Measurements from ENCODE around the gene MAP3K2. TPM values are rescaled to one million over a fixed set of nuclear protein-coding genes. Genes with fewer than 3 reads are reported as not detected.

MAP3K2 gene
- total RNA-seq, 4 donors from 2014 or later, result 52.7 to 96.2 (median 54.2) TPM

- Histone ChIP-seq H3K27ac (no peak overlapping the region), H3K9me3 (peaks cover 0 to 7% (median 0%) of the 10 kb centered on the region in 3 donors), H3K36me3 (no peaks in the 10 kb centered on the region), H3K4me1 (peaks cover 0 to 29% (median 0%) of the 10 kb centered on the region in 3 donors), H3K27me3 (no peaks in the 10 kb centered on the region), H3K4me3 (no peak overlapping the region)
- WGBS, 2 donors (ENCODE audit: low coverage in 1 of 2), result 92 to 93% methylated on average over 4 to 5 of the region's 5 CpGs
- TF ChIP-seq CTCF (IDR thresholded peaks at IDR 0.05) (no peak), POLR2A (IDR thresholded peaks at IDR 0.05) (no peak)
- ATAC-seq, result no peak
Measured at GRCh38 chr2:127373362-127374083, 14.3 kb downstream of the MAP3K2 start.

GRCh38 chr2:127371037-127371436 is 16.7 kb downstream of the MAP3K2 start:
- ATAC-seq, result no peak
- peaks cover 0 to 12% (median 0%) of the 10 kb centered on the region in 3 donors for H3K4me1 ChIP-seq
- H3K36me3 ChIP-seq, result no peaks in the 10 kb centered on the region
- no peak overlapping the region for H3K27ac ChIP-seq
- no peak overlapping the region for H3K4me3 ChIP-seq
- WGBS, 2 donors (ENCODE audit: low coverage in 1 of 2), result 72 to 84% methylated on average over 4 to 5 of the region's 11 CpGs
- TF ChIP-seq EP300 (IDR thresholded peaks at IDR 0.05), result no peak
- TF ChIP-seq POLR2A (IDR thresholded peaks at IDR 0.05), result no peak
- TF ChIP-seq CTCF (IDR thresholded peaks at IDR 0.05), result no peak
- TF ChIP-seq POLR2AphosphoS5 (IDR thresholded peaks at IDR 0.05), result no peak
- H3K27me3 ChIP-seq, result no peaks in the 10 kb centered on the region
- H3K9me3 ChIP-seq, result peaks cover 0 to 7% (median 0%) of the 10 kb centered on the region in 3 donors

- no CpG with 5 or more reads among the region's 10 CpGs for WGBS, 2 donors (ENCODE audit: low coverage in 1 of 2)
- peaks cover 0 to 7% (median 0%) of the 10 kb centered on the region in 3 donors for H3K9me3 ChIP-seq
- TF ChIP-seq EP300 (IDR thresholded peaks at IDR 0.05) (no peak), POLR2A (IDR thresholded peaks at IDR 0.05) (no peak), POLR2AphosphoS5 (IDR thresholded peaks at IDR 0.05) (no peak), CTCF (IDR thresholded peaks at IDR 0.05) (no peak)
- H3K27me3 ChIP-seq, result no peaks in the 10 kb centered on the region
- no peak overlapping the region for H3K27ac ChIP-seq
- H3K4me3 ChIP-seq, result no peak overlapping the region
- peaks cover 0 to 16% (median 3%) of the 10 kb centered on the region in 3 donors for H3K4me1 ChIP-seq
- no peaks in the 10 kb centered on the region for H3K36me3 ChIP-seq
- no peak for ATAC-seq
Measured at GRCh38 chr2:127370010-127370409, 17.8 kb downstream of the MAP3K2 start.

DNA sequence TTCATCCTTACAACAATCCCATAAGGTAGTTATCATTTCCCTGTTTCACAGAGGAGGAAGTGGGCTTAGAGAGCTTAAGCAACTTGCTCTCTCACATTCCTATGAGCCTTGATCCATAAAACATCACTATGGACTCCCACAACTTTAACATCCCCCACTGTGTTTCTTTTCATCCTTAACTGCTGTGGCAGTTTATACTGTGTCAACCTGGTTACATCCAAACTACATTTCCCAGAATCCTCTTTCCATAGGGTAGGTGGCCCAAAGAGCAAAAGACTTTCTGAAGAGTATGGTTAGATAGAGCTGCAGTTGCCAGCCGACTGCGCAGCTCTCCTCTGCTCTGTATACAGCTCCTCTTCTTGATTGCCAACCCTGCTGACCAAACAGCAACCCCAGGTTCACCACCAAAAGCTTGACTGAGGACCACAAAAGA is 22.5 kb downstream of the MAP3K2 start:
- H3K4me1 ChIP-seq, result peaks cover 0 to 32% (median 3%) of the 10 kb centered on the region in 3 donors
- no peaks in the 10 kb centered on the region for H3K27me3 ChIP-seq
- no peak for ATAC-seq
- no peaks in the 10 kb centered on the region for H3K9me3 ChIP-seq
- WGBS, 2 donors (ENCODE audit: low coverage in 1 of 2), result 80 to 83% methylated on average over 1 to 2 of the region's 2 CpGs
- no peaks in the 10 kb centered on the region for H3K36me3 ChIP-seq
- H3K4me3 ChIP-seq, result no peak overlapping the region
- TF ChIP-seq CTCF (IDR thresholded peaks at IDR 0.05), result no peak
- TF ChIP-seq POLR2AphosphoS5 (IDR thresholded peaks at IDR 0.05), result no peak
- TF ChIP-seq POLR2A (IDR thresholded peaks at IDR 0.05), result no peak
- TF ChIP-seq EP300 (IDR thresholded peaks at IDR 0.05), result no peak
- no peak overlapping the region for H3K27ac ChIP-seq

- H3K4me1 ChIP-seq, result peaks cover 0 to 44% (median 3%) of the 10 kb centered on the region in 3 donors
- no peaks in the 10 kb centered on the region for H3K36me3 ChIP-seq
- no peaks in the 10 kb centered on the region for H3K27me3 ChIP-seq
- no peak for TF ChIP-seq EP300 (IDR thresholded peaks at IDR 0.05)
- no peak for TF ChIP-seq CTCF (IDR thresholded peaks at IDR 0.05)
- TF ChIP-seq POLR2AphosphoS5 (IDR thresholded peaks at IDR 0.05), result no peak
- no peak for TF ChIP-seq POLR2A (IDR thresholded peaks at IDR 0.05)
- no peak overlapping the region for H3K4me3 ChIP-seq
- 79 to 92% methylated on average over 5 of the region's 5 CpGs for WGBS, 2 donors (ENCODE audit: low coverage in 1 of 2)
- ATAC-seq, result no peak
- no peak overlapping the region for H3K27ac ChIP-seq
- H3K9me3 ChIP-seq, result no peaks in the 10 kb centered on the region
Measured at GRCh38 chr2:127362971-127363370, 24.8 kb downstream of the MAP3K2 start.
